HEK293 (cell line): Measurements from ENCODE around the gene SLC2A9.

Experiments
- BCL11A ChIP-seq: fragments of 450-650 bp; formaldehyde crosslinking; IDR thresholded peaks from 2 replicates; pipeline ENCODE4 v1.5.1; 2016; ENCODE audit warnings: low read depth, missing biosample characterization, missing genetic modification characterization
- CTCF ChIP-seq: fragments of 450-650 bp; formaldehyde crosslinking; IDR thresholded peaks from 2 replicates; pipeline ENCODE4 v1.5.1; 2016; ENCODE audit warnings: missing biosample characterization, missing genetic modification characterization
- ELK4 ChIP-seq: IDR thresholded peaks from 2 replicates; pipeline ENCODE4 v1.6.1; 2011; ENCODE audit warnings: mild to moderate bottlenecking, low read depth, low read length, borderline replicate concordance
- OVOL3 ChIP-seq: fragments of 450-650 bp; formaldehyde crosslinking; IDR thresholded peaks from 2 replicates; pipeline ENCODE4 v1.5.1; 2016; ENCODE audit warnings: missing biosample characterization, missing genetic modification characterization
- PRDM10 ChIP-seq: fragments of 450-650 bp; formaldehyde crosslinking; IDR thresholded peaks from 2 replicates; pipeline ENCODE4 v1.5.1; 2016; ENCODE audit warnings: missing biosample characterization, missing genetic modification characterization
- YY1 ChIP-seq: fragments of 450-650 bp; formaldehyde crosslinking; IDR thresholded peaks from 2 replicates; pipeline ENCODE4 v1.5.1; 2018; ENCODE audit warnings: missing biosample characterization, missing genetic modification characterization
- ZBTB48 ChIP-seq: fragments of 450-650 bp; formaldehyde crosslinking; IDR thresholded peaks from 2 replicates; pipeline ENCODE4 v1.5.1; 2016; ENCODE audit warnings: missing biosample characterization, missing genetic modification characterization
- ZBTB8A ChIP-seq: fragments of 450-650 bp; formaldehyde crosslinking; IDR thresholded peaks from 2 replicates; pipeline ENCODE4 v1.5.1; 2016; ENCODE audit warnings: missing biosample characterization, missing genetic modification characterization
- ZIC2 ChIP-seq: fragments of 450-650 bp; formaldehyde crosslinking; IDR thresholded peaks from 2 replicates; pipeline ENCODE4 v1.5.1; 2016; ENCODE audit warnings: missing biosample characterization, missing genetic modification characterization
- ZNF223 ChIP-seq: fragments of 450-650 bp; formaldehyde crosslinking; IDR thresholded peaks from 2 replicates; pipeline ENCODE4 v1.5.1; 2016; ENCODE audit warnings: missing biosample characterization, missing genetic modification characterization
- ZNF274 ChIP-seq, 2 experiments: fragments of 200-500 bp in 1 of 2; fragments of 450-650 bp in 1 of 2; sonication (Bioruptor generic) in 1 of 2; formaldehyde crosslinking in 1 of 2; IDR thresholded peaks; 2 replicates each; pipeline versions ENCODE4 v1.5.1 to v1.6.1; 2014 to 2016; ENCODE audit warnings: borderline replicate concordance in 1 of 2, inconsistent platforms in 1 of 2, low read length in 1 of 2, missing biosample characterization in 1 of 2, missing genetic modification characterization in 1 of 2
- ZNF449 ChIP-seq: fragments of 450-650 bp; formaldehyde crosslinking; IDR thresholded peaks from 2 replicates; pipeline ENCODE4 v1.5.1; 2017; ENCODE audit warnings: missing biosample characterization, mild to moderate bottlenecking, missing genetic modification characterization, moderate library complexity
- ZNF549 ChIP-seq: fragments of 450-650 bp; IDR thresholded peaks from 2 replicates; pipeline ENCODE4 v1.5.1; 2018; ENCODE audit warnings: missing biosample characterization, missing genetic modification characterization, mild to moderate bottlenecking, inconsistent platforms, moderate library complexity
- ZNF776 ChIP-seq: fragments of 450-650 bp; formaldehyde crosslinking; IDR thresholded peaks from 2 replicates; pipeline ENCODE4 v1.5.0; 2017; ENCODE audit warnings: missing biosample characterization, missing genetic modification characterization, borderline replicate concordance

GRCh38 chr4:10061650-10062415 lies 40.5 kb upstream of the SLC2A9 start:
- TF ChIP-seq ZNF776 (tag by site-specific recombination) = no peak
- TF ChIP-seq CTCF (tag by site-specific recombination) = no peak
- TF ChIP-seq ZNF549 = no peak
- TF ChIP-seq ZIC2 (tag by site-specific recombination) = no peak
- no peak for TF ChIP-seq OVOL3 (tag by site-specific recombination)
- no peak for TF ChIP-seq PRDM10
- TF ChIP-seq ZBTB48 (tag by site-specific recombination) = no peak
- no peak for TF ChIP-seq ZNF449 (tag by site-specific recombination)
- TF ChIP-seq ELK4 = no peak
- TF ChIP-seq YY1 (tag by site-specific recombination) = no peak
- TF ChIP-seq ZNF274 (IDR thresholded peaks at IDR 0.05; ENCODE audit: low read length) = no peak
- no peak for TF ChIP-seq ZNF274 (tag by site-specific recombination; IDR thresholded peaks at IDR 0.05; ENCODE audit: borderline replicate concordance)
- no peak for TF ChIP-seq ZBTB8A
- TF ChIP-seq BCL11A (tag by site-specific recombination) = no peak
- no peak for TF ChIP-seq ZNF223 (tag by site-specific recombination)
